ENCODE data around the gene UNC119.
"Not testable (repeated sequence)": the region's sequence is repeated elsewhere in the genome, so short reads cannot be mapped to it uniquely, and the experiment has no call there.

The UNC119 gene

GRCh38 chr17:28577466-28577824, 25.0 kb upstream of the UNC119 start:
- Histone ChIP-seq H3F3A (ENCODE audit: low read depth) (no peaks in the 10 kb centered on the region), H3K36me3 (ENCODE audit: insufficient read depth, low read length) (peaks cover 47% of the 10 kb centered on the region; the same call in 1 of the 2 replicates), H3K27me3 (ENCODE audit: insufficient read depth, low read length, poor library complexity, severe bottlenecking) (no peaks in the 10 kb centered on the region), H3K79me2 (ENCODE audit: insufficient read depth, low read length) (no peaks in the 10 kb centered on the region), H3K4me1 (ENCODE audit: insufficient read depth, low read length, poor library complexity, severe bottlenecking) (peaks cover 1% of the 10 kb centered on the region), H4K20me1 (ENCODE audit: insufficient read depth, low read length, poor library complexity, severe bottlenecking) (no peaks in the 10 kb centered on the region), H2AFZ (ENCODE audit: low read length) (no peak overlapping the region), H3K4me2 (ENCODE audit: low read depth, low read length, poor library complexity, severe bottlenecking) (no peak overlapping the region), H3K9me2 (replicated peaks; ENCODE audit: low read depth, low read length) (no peaks in the 10 kb centered on the region), H3K4me3 (ENCODE audit: low read length, poor library complexity, severe bottlenecking) (no peak overlapping the region), H3K9me3 (ENCODE audit: insufficient read depth, low read depth, low read length) (no peaks in the 10 kb centered on the region), H3K9ac (ENCODE audit: low read depth, low read length, poor library complexity, severe bottlenecking) (no peak overlapping the region)
- TF ChIP-seq EZH2phosphoT487 (IDR thresholded peaks at IDR 0.05; ENCODE audit: borderline replicate concordance): no peak
- TF ChIP-seq, protein P1, sequence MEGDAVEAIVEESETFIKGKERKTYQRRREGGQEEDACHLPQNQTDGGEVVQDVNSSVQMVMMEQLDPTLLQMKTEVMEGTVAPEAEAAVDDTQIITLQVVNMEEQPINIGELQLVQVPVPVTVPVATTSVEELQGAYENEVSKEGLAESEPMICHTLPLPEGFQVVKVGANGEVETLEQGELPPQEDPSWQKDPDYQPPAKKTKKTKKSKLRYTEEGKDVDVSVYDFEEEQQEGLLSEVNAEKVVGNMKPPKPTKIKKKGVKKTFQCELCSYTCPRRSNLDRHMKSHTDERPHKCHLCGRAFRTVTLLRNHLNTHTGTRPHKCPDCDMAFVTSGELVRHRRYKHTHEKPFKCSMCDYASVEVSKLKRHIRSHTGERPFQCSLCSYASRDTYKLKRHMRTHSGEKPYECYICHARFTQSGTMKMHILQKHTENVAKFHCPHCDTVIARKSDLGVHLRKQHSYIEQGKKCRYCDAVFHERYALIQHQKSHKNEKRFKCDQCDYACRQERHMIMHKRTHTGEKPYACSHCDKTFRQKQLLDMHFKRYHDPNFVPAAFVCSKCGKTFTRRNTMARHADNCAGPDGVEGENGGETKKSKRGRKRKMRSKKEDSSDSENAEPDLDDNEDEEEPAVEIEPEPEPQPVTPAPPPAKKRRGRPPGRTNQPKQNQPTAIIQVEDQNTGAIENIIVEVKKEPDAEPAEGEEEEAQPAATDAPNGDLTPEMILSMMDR (conservative IDR thresholded peaks at IDR 0.05; ENCODE audit: low read length): no peak

DNA sequence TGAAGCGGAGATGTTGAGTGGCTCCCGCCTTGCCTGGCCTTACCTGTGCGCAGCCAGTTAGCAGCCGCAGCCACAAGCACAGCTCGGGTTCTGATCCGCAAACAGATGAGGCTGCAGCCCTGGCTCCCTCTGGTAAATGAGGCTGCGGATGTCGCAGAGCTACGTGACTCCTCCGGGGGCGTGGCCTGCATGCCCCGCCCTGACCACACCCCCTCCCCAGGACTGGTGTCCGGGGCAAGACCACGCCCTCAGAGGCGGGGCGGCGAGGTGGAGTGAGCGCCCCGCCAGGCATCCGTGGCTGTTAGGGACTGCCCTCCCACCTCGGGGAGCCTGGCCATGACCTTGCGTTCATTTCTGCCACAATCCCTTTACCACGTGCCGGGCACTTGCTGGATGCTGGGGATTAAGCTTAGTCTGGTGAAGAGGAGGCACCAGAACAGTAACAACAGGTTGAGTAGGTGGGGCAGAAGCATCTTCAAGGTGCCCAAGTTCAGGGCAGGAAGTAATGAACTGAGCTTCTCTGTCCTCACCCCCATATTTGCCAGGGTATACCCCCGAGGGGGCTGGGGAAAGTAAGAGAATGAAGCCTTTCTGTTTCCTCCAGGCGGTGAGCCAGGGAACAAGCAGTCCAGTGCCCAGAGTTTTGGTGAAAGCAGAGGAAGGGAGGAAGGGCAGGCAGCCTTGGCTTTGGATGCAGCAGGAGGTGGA, 24.5 kb upstream of the UNC119 start, which contains the start of gene ALDOC:
ALDOC (minus strand) TSS at position 138 of the 708 bp plus-strand sequence. CDS start 1,363 bp downstream, outside the sequence.
- H3F3A ChIP-seq (ENCODE audit: low read depth): no peaks in the 10 kb centered on the region
- no peak within 1 kb of the TSS for H3K9ac ChIP-seq (ENCODE audit: low read depth, low read length, poor library complexity, severe bottlenecking)
- no peak for TF ChIP-seq EZH2phosphoT487 (IDR thresholded peaks at IDR 0.05; ENCODE audit: borderline replicate concordance)
- H4K20me1 ChIP-seq (ENCODE audit: insufficient read depth, low read length, poor library complexity, severe bottlenecking): no peaks in the 10 kb centered on the region
- no peaks in the 10 kb centered on the region for H3K9me2 ChIP-seq (replicated peaks; ENCODE audit: low read depth, low read length)
- H3K9me3 ChIP-seq (ENCODE audit: insufficient read depth, low read depth, low read length): no peaks in the 10 kb centered on the region
- H3K36me3 ChIP-seq (ENCODE audit: insufficient read depth, low read length): peaks cover 42% of the 10 kb centered on the region; the same call in 1 of the 2 replicates
- no peak within 1 kb of the TSS for H3K4me2 ChIP-seq (ENCODE audit: low read depth, low read length, poor library complexity, severe bottlenecking)
- H3K79me2 ChIP-seq (ENCODE audit: insufficient read depth, low read length): no peaks in the 10 kb centered on the region
- no peak within 1 kb of the TSS for H2AFZ ChIP-seq (ENCODE audit: low read length)
- peaks cover 7% of the 10 kb centered on the region for H3K4me1 ChIP-seq (ENCODE audit: insufficient read depth, low read length, poor library complexity, severe bottlenecking)
- H3K27me3 ChIP-seq (ENCODE audit: insufficient read depth, low read length, poor library complexity, severe bottlenecking): no peaks in the 10 kb centered on the region
- H3K4me3 ChIP-seq (ENCODE audit: low read length, poor library complexity, severe bottlenecking): no peak within 1 kb of the TSS

DNA sequence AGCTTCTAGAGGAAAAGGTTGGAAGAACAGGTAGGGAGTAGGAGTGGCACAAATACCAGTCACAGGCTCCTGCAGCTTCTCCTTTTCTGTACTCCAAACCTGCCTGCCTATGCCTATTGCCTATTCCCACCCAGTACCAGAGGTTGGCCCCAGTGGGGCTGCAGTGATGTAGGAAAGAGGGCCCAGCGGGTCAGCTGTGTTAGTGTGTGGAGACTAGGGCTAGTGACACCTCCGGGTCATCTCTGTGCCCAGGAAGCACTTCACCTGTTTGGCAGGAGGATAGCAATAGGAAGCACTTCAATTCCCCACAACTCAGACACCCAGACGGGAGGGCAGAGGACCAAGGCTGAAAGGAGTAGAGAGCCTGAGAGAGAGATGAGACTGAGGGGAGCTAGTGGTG, 23.6 kb upstream of the UNC119 start:
- not testable (repeated sequence) for H3K27me3 ChIP-seq (ENCODE audit: insufficient read depth, low read length, poor library complexity, severe bottlenecking); H3K9me3 ChIP-seq (ENCODE audit: insufficient read depth, low read depth, low read length); H2AFZ ChIP-seq (ENCODE audit: low read length); H3F3A ChIP-seq (ENCODE audit: low read depth); H3K4me3 ChIP-seq (ENCODE audit: low read length, poor library complexity, severe bottlenecking); H4K20me1 ChIP-seq (ENCODE audit: insufficient read depth, low read length, poor library complexity, severe bottlenecking); H3K9ac ChIP-seq (ENCODE audit: low read depth, low read length, poor library complexity, severe bottlenecking); H3K9me2 ChIP-seq (replicated peaks; ENCODE audit: low read depth, low read length); H3K4me2 ChIP-seq (ENCODE audit: low read depth, low read length, poor library complexity, severe bottlenecking); H3K79me2 ChIP-seq (ENCODE audit: insufficient read depth, low read length)
- H3K4me1 ChIP-seq (ENCODE audit: insufficient read depth, low read length, poor library complexity, severe bottlenecking): peaks cover 10% of the 10 kb centered on the region
- H3K36me3 ChIP-seq (ENCODE audit: insufficient read depth, low read length): peaks cover 40% of the 10 kb centered on the region; the same call in 1 of the 2 replicates

DNA sequence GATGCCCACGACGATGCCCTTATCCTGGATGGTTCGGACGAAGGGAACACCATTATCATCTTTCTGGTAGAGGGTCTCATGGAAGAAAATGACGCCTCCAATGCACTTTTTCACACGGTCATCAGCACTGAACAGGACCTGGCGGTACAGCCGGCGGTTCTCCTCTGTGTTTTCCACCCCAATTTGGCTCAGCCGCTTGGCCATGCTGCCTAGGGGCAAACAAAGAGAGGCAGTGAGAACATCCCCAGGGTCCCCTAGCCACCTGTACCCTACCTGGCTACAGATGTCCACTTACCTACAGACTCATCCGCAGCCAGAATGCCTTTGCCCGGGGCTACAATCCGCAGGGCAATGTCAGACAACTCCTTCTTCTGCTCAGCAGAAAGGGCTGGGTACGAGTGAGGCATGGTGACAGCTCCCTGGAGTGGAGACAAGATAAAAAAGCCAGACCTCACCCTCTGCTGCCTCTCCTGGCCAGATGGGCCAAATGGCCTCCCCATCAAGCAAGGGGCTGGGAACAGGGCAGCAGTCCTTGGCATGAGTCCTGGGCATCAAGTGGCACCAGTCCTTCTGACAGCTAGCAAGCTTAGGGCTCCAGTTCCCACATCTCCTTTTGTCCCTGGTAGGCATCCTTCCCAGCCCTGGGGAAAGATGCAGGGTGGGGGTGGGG, 22.8 kb upstream of the UNC119 start:
- Histone ChIP-seq H3K9ac (ENCODE audit: low read depth, low read length, poor library complexity, severe bottlenecking) (no peak overlapping the region), H3K4me2 (ENCODE audit: low read depth, low read length, poor library complexity, severe bottlenecking) (no peak overlapping the region), H3K4me1 (ENCODE audit: insufficient read depth, low read length, poor library complexity, severe bottlenecking) (peaks cover 16% of the 10 kb centered on the region)

More for the DNA sequence above, 22.8 kb upstream of the UNC119 start:
- Histone ChIP-seq H3K4me3 (ENCODE audit: low read length, poor library complexity, severe bottlenecking) (no peak overlapping the region), H4K20me1 (ENCODE audit: insufficient read depth, low read length, poor library complexity, severe bottlenecking) (peaks cover 6% of the 10 kb centered on the region), H3K9me3 (ENCODE audit: insufficient read depth, low read depth, low read length) (no peaks in the 10 kb centered on the region), H3K27me3 (ENCODE audit: insufficient read depth, low read length, poor library complexity, severe bottlenecking) (no peaks in the 10 kb centered on the region), H2AFZ (ENCODE audit: low read length) (no peak overlapping the region), H3F3A (ENCODE audit: low read depth) (no peaks in the 10 kb centered on the region), H3K9me2 (replicated peaks; ENCODE audit: low read depth, low read length) (no peaks in the 10 kb centered on the region), H3K36me3 (ENCODE audit: insufficient read depth, low read length) (peaks cover 34% of the 10 kb centered on the region; the same call in 1 of the 2 replicates), H3K79me2 (ENCODE audit: insufficient read depth, low read length) (peaks cover 10% of the 10 kb centered on the region)
- no peak for TF ChIP-seq EZH2phosphoT487 (IDR thresholded peaks at IDR 0.05; ENCODE audit: borderline replicate concordance)
- TF ChIP-seq, protein P1 (conservative IDR thresholded peaks at IDR 0.05; ENCODE audit: low read length): no peak; the same call in 1 of the 2 replicates
